BJ (cell line): Measurements from ENCODE around the gene RFT1. TPM values are rescaled to one million over a fixed set of nuclear protein-coding genes. Genes with fewer than 3 reads are reported as not detected.

Experiments used
- CTCF ChIA-PET: fragments of 350-600 bp; formaldehyde crosslinking; extraction: SDS; loops from one replicate; lab custom pipeline; 2021; ENCODE audit warnings: antibody characterized with exemption, inconsistent platforms; lab: Yijun Ruan, JAX
- POLR2A ChIA-PET: fragments of 300-600 bp; sonication (Branson Sonifier 250); formaldehyde crosslinking; extraction: SDS; loops from one replicate; lab custom pipeline; 2021; ENCODE audit warnings: antibody characterized with exemption; lab: Charles Lee
- DNase-seq: peaks from one replicate; pipeline ENCODE4 v3.0.0-alpha.2; 2011; ENCODE audit warnings: low read depth
- H3K27me3 ChIP-seq: 2 replicates; pipeline ENCODE4 v1.6.0; 2011; ENCODE audit warnings: low read length; ENCODE audit not compliant: control insufficient read depth, insufficient read depth
- H3K36me3 ChIP-seq: 2 replicates; pipeline ENCODE4 v1.5.1; 2011; ENCODE audit warnings: low read length; ENCODE audit not compliant: control insufficient read depth, insufficient read depth
- H3K4me3 ChIP-seq: 2 replicates; pipeline ENCODE4 v1.5.1; 2011; ENCODE audit warnings: low read depth, mild to moderate bottlenecking, control low read depth, low read length
- polyA plus RNA-seq: library from polyadenylated mRNA; depleted of rRNA; stranded (reverse); fragments of >200 nt; gene quantifications from 2 replicates; pipeline ENCODE4 v1.2.3, GENCODE V29; 2011
- TF ChIP-seq, protein P1 (sequence below): IDR thresholded peaks from 2 replicates; pipeline ENCODE4 v1.5.1; 2011; ENCODE audit warnings: low read depth, mild to moderate bottlenecking, control low read depth, inconsistent platforms, low read length, moderate library complexity; ENCODE audit not compliant: insufficient read depth

RFT1 gene
- polyA plus RNA-seq, 1 experiment, result 27.9 TPM

GRCh38 chr3:53089511-53089910 is 40.7 kb downstream of the RFT1 start:
- Histone ChIP-seq H3K4me3 (no peak overlapping the region), H3K27me3 (no peaks in the 10 kb centered on the region), H3K36me3 (peaks cover 14% of the 10 kb centered on the region)
- CTCF ChIA-PET, result no interaction called here
- POLR2A ChIA-PET, result no interaction called here
- DNase-seq, result no peak
- TF ChIP-seq, protein P1, sequence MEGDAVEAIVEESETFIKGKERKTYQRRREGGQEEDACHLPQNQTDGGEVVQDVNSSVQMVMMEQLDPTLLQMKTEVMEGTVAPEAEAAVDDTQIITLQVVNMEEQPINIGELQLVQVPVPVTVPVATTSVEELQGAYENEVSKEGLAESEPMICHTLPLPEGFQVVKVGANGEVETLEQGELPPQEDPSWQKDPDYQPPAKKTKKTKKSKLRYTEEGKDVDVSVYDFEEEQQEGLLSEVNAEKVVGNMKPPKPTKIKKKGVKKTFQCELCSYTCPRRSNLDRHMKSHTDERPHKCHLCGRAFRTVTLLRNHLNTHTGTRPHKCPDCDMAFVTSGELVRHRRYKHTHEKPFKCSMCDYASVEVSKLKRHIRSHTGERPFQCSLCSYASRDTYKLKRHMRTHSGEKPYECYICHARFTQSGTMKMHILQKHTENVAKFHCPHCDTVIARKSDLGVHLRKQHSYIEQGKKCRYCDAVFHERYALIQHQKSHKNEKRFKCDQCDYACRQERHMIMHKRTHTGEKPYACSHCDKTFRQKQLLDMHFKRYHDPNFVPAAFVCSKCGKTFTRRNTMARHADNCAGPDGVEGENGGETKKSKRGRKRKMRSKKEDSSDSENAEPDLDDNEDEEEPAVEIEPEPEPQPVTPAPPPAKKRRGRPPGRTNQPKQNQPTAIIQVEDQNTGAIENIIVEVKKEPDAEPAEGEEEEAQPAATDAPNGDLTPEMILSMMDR, result no peak

DNA sequence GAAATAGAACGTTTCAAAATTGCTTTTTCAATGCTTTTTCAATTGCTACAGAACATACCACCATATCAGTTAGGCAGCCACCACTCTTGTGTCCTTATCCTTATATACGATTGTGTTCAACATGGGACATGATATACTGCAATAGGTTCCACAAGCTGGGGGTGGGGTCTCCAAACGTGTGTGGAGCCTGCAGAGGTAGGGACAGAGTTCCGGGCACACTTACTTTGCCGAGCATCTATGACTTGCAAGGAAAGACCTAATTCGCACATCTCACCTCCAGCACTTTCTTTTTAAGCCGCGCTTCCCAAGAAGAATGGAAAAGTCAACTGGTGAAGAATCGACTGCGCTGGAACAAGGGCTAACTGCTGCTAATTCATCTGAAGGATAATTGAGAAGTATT is 44.8 kb downstream of the RFT1 start:
- TF ChIP-seq, protein P1, result no peak
- no peaks in the 10 kb centered on the region for H3K27me3 ChIP-seq
- H3K36me3 ChIP-seq, result peaks cover 2% of the 10 kb centered on the region
- DNase-seq, result no peak
- ChIA-PET CTCF (interaction anchor here (1.9 kb wide), 1 partner anchor 12 kb away, joined by 4 read pairs; no protein-coding TSS in a partner anchor), POLR2A (no interaction called here)
- H3K4me3 ChIP-seq, result no peak overlapping the region

GRCh38 chr3:53084310-53085001 is 45.8 kb downstream of the RFT1 start:
- no peak for DNase-seq
- Histone ChIP-seq H3K36me3 (no peaks in the 10 kb centered on the region), H3K27me3 (no peaks in the 10 kb centered on the region), H3K4me3 (no peak overlapping the region)
- ChIA-PET CTCF (interaction anchor here (1.0 to 1.4 kb wide), 3 partner anchors 9 to 26 kb away, joined by 3 to 7 read pairs (median 4); no protein-coding TSS in a partner anchor), POLR2A (no interaction called here)
- TF ChIP-seq, protein P1, result no peak

GRCh38 chr3:53083949-53084309 is 46.3 kb downstream of the RFT1 start:
- no peak for DNase-seq
- H3K4me3 ChIP-seq, result no peak overlapping the region
- ChIA-PET POLR2A (no interaction called here), CTCF (interaction anchor here (0.6 to 1.4 kb wide), 4 partner anchors 9 to 77 kb away, joined by 3 to 7 read pairs (median 4); no protein-coding TSS in a partner anchor)
- TF ChIP-seq, protein P1, result no peak
- H3K27me3 ChIP-seq, result no peaks in the 10 kb centered on the region
- H3K36me3 ChIP-seq, result no peaks in the 10 kb centered on the region

DNA sequence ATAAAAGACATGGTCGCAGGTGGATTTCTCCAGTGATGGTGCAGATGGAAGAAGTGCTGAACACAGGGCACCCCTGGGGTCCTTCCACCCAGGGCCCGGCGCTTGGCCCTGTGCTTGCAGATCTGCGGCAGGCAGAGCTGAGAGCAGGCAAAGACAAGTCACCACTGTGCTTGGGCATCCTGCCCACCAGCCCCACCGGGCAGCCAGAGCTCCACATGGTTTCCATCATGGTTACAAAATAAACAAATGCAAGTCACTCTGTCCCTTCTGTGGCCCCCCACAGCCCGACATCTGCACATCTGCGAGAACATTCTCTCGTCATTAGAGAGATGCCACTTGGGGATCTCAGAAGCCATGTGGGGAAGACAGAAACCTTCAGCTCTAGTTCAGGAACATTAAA is 46.7 kb downstream of the RFT1 start:
- ChIA-PET CTCF (interaction anchor here (0.6 to 1.4 kb wide), 3 partner anchors 10 to 77 kb away, joined by 3 to 7 read pairs (median 4); no protein-coding TSS in a partner anchor), POLR2A (no interaction called here)
- H3K27me3 ChIP-seq, result no peaks in the 10 kb centered on the region
- H3K4me3 ChIP-seq, result no peak overlapping the region
- TF ChIP-seq, protein P1, result no peak
- peak; percentile 60 for DNase-seq
- H3K36me3 ChIP-seq, result no peaks in the 10 kb centered on the region
